WTC11 (cell line): ENCODE data around the gene COL5A1.

Source experiments
- TEAD4 ChIP-seq: sonication (generic); formaldehyde crosslinking; IDR thresholded peaks from 2 replicates; pipeline ENCODE4 v1.8.0; 2022; ENCODE audit warnings: mild to moderate bottlenecking, missing genetic modification reagents
- TF ChIP-seq, protein P1 (sequence below): fragments of 200-600 bp; IDR thresholded peaks from 2 replicates; pipeline ENCODE4 v1.8.0; 2022; ENCODE audit warnings: antibody characterized with exemption
- TF ChIP-seq, protein P2 (sequence below): sonication (generic); formaldehyde crosslinking; IDR thresholded peaks from 2 replicates; pipeline ENCODE4 v1.8.0; 2023; ENCODE audit warnings: missing genetic modification reagents
- TF ChIP-seq, protein P3 (sequence below): sonication (generic); formaldehyde crosslinking; IDR thresholded peaks from 2 replicates; pipeline ENCODE4 v1.8.1; 2022; ENCODE audit warnings: mild to moderate bottlenecking, missing genetic modification reagents, moderate library complexity, borderline replicate concordance
- TF ChIP-seq, protein P4 (sequence below): sonication (generic); formaldehyde crosslinking; IDR thresholded peaks from 2 replicates; pipeline ENCODE4 v1.8.1; 2023; ENCODE audit warnings: mild to moderate bottlenecking, missing genetic modification reagents
- TF ChIP-seq, protein P5 (sequence below): sonication (generic); formaldehyde crosslinking; IDR thresholded peaks from 2 replicates; pipeline ENCODE4 v1.8.1; 2022; ENCODE audit warnings: low read depth, missing genetic modification reagents, borderline replicate concordance
- TF ChIP-seq, protein P6 (sequence below): sonication (generic); formaldehyde crosslinking; conservative IDR thresholded peaks from 2 replicates; pipeline ENCODE4 v1.8.1; 2022; ENCODE audit warnings: mild to moderate bottlenecking, missing genetic modification reagents

DNA sequence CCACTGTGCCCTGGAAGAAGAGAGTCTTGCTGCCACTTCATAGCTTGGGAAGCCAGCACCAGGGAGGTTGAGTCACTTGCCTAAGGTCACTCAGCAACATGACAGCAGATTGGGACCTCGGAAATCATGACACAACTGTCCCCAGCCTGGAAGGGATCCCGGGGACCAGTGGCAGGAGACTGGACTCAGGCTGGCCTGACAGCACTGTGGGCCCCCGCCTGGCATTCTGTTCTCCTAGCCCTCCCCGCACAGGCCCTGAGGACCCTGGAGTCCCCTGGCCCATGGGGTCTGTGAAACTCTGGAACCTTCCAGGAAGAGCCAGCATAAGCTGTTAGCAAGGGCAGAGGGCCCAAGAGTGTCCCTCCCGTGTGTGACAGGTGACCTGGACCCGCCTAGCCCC, 64.9 kb downstream of the COL5A1 start:
- TF ChIP-seq, protein P1, sequence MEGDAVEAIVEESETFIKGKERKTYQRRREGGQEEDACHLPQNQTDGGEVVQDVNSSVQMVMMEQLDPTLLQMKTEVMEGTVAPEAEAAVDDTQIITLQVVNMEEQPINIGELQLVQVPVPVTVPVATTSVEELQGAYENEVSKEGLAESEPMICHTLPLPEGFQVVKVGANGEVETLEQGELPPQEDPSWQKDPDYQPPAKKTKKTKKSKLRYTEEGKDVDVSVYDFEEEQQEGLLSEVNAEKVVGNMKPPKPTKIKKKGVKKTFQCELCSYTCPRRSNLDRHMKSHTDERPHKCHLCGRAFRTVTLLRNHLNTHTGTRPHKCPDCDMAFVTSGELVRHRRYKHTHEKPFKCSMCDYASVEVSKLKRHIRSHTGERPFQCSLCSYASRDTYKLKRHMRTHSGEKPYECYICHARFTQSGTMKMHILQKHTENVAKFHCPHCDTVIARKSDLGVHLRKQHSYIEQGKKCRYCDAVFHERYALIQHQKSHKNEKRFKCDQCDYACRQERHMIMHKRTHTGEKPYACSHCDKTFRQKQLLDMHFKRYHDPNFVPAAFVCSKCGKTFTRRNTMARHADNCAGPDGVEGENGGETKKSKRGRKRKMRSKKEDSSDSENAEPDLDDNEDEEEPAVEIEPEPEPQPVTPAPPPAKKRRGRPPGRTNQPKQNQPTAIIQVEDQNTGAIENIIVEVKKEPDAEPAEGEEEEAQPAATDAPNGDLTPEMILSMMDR = no peak
- TF ChIP-seq, protein P2, sequence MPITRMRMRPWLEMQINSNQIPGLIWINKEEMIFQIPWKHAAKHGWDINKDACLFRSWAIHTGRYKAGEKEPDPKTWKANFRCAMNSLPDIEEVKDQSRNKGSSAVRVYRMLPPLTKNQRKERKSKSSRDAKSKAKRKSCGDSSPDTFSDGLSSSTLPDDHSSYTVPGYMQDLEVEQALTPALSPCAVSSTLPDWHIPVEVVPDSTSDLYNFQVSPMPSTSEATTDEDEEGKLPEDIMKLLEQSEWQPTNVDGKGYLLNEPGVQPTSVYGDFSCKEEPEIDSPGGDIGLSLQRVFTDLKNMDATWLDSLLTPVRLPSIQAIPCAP (CRISPR knock-in tag) = no peak
- TF ChIP-seq, protein P3, sequence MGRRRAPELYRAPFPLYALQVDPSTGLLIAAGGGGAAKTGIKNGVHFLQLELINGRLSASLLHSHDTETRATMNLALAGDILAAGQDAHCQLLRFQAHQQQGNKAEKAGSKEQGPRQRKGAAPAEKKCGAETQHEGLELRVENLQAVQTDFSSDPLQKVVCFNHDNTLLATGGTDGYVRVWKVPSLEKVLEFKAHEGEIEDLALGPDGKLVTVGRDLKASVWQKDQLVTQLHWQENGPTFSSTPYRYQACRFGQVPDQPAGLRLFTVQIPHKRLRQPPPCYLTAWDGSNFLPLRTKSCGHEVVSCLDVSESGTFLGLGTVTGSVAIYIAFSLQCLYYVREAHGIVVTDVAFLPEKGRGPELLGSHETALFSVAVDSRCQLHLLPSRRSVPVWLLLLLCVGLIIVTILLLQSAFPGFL (CRISPR knock-in tag) = no peak
- TF ChIP-seq TEAD4 (CRISPR knock-in tag) = no peak
- TF ChIP-seq, protein P4, sequence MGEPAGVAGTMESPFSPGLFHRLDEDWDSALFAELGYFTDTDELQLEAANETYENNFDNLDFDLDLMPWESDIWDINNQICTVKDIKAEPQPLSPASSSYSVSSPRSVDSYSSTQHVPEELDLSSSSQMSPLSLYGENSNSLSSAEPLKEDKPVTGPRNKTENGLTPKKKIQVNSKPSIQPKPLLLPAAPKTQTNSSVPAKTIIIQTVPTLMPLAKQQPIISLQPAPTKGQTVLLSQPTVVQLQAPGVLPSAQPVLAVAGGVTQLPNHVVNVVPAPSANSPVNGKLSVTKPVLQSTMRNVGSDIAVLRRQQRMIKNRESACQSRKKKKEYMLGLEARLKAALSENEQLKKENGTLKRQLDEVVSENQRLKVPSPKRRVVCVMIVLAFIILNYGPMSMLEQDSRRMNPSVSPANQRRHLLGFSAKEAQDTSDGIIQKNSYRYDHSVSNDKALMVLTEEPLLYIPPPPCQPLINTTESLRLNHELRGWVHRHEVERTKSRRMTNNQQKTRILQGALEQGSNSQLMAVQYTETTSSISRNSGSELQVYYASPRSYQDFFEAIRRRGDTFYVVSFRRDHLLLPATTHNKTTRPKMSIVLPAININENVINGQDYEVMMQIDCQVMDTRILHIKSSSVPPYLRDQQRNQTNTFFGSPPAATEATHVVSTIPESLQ (CRISPR knock-in tag) = no peak
- TF ChIP-seq, protein P5, sequence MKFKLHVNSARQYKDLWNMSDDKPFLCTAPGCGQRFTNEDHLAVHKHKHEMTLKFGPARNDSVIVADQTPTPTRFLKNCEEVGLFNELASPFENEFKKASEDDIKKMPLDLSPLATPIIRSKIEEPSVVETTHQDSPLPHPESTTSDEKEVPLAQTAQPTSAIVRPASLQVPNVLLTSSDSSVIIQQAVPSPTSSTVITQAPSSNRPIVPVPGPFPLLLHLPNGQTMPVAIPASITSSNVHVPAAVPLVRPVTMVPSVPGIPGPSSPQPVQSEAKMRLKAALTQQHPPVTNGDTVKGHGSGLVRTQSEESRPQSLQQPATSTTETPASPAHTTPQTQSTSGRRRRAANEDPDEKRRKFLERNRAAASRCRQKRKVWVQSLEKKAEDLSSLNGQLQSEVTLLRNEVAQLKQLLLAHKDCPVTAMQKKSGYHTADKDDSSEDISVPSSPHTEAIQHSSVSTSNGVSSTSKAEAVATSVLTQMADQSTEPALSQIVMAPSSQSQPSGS (CRISPR knock-in tag) = no peak
- TF ChIP-seq, protein P6, sequence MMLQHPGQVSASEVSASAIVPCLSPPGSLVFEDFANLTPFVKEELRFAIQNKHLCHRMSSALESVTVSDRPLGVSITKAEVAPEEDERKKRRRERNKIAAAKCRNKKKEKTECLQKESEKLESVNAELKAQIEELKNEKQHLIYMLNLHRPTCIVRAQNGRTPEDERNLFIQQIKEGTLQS (CRISPR knock-in tag) = no peak
